NT2/D1 (cell line): ENCODE measurements around the gene TXK.

ENCODE experiments used
- SUZ12 ChIP-seq: IDR thresholded peaks from 2 replicates; pipeline ENCODE4 v1.6.1; 2011; ENCODE audit not compliant: insufficient read length, insufficient read depth; ENCODE audit errors: extremely low read depth
- YY1 ChIP-seq: IDR thresholded peaks from 2 replicates; pipeline ENCODE4 v1.6.1; 2011; ENCODE audit not compliant: insufficient read length, insufficient read depth

DNA sequence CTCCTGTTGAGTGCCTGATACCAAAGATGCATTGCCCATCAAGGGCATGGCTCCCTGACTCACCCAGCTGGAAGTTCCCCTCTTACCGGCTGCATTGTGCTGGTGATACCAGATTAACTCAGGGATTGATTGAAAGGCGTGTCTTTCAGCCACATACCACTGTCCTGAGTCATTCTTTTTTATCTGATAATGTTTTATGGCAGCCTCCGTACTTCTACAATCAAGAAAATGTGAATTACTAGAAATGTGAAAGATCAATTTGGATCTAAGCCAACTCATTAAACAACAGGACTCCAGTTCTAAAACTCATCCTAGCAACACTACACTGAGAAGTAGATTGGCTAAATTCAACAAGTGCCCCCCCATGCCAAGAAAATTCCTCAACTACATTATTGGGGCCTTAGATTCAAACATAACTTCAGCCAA lies 40.0 kb downstream of the TXK start:
- TF ChIP-seq YY1, result no peak
- TF ChIP-seq SUZ12, result no peak
